Measurements from ENCODE around the gene RBFOX1.

DNA sequence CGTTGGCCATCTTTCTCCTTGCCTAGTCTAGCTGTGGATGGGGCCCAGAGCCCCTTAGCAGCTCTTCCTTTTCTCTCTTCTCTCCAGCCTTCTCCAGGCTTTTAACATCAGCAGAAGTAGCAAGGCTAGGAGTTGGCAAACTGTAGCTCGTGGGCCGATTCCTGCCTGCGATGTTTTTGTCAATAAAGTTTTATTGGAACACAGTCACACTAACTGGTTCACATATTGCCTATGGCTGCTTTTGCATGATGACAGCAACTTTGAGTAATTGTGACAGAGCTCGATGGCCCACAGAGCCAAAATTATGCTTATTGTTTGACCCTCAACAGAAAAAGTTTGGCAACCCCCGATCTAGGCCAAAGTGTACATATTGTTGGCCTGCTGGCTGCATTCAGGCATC is 199.9 kb downstream of the RBFOX1 start:
- TF ChIP-seq CTCF (IDR thresholded peaks at IDR 0.05) (no peak), POLR2AphosphoS5 (IDR thresholded peaks at IDR 0.05) (no peak), EP300 (IDR thresholded peaks at IDR 0.05) (no peak), POLR2A (IDR thresholded peaks at IDR 0.05; ENCODE audit: low read depth) (no peak)
